ENCODE results near the gene SF3B5.

GRCh38 chr6:144110210-144110609 is 14.8 kb upstream of the SF3B5 start:
- TF ChIP-seq CTCF (optimal IDR thresholded peaks at IDR 0.05 in 1 of 3, IDR thresholded peaks at IDR 0.05 in 1 of 3, conservative IDR thresholded peaks at IDR 0.05 in 1 of 3; ENCODE audit: extremely low read depth in 1 of 3, insufficient read depth in 2 of 3, low read length in 3 of 3), result no peak
- no peak for TF ChIP-seq EZH2 (IDR thresholded peaks at IDR 0.05; ENCODE audit: low read length)

Data from keratinocyte (primary cell).